SK-N-MC (cell line): Measurements from ENCODE around the gene APOBEC2.

ENCODE experiments used
- DNase-seq: peaks from one replicate; pipeline ENCODE4 v3.0.0-alpha.2; 2011; ENCODE audit warnings: low read depth, low spot score
- H3K27ac ChIP-seq: fragments of 200-600 bp; sonication (generic); 2 replicates; pipeline ENCODE4 v1.5.1; 2016; ENCODE audit warnings: mixed run types
- H3K36me3 ChIP-seq: fragments of 200-600 bp; sonication (generic); 2 replicates; pipeline ENCODE4 v1.6.1; 2017; ENCODE audit warnings: antibody characterized with exemption, low read length, mixed read lengths; ENCODE audit not compliant: insufficient read depth
- H3K4me3 ChIP-seq: fragments of 200-600 bp; sonication (generic); 2 replicates; pipeline ENCODE4 v1.5.1; 2016
- H3K9ac ChIP-seq: fragments of 200-600 bp; sonication (generic); 2 replicates; pipeline ENCODE4 v1.8.0; 2017; ENCODE audit warnings: mixed run types, mixed read lengths; ENCODE audit not compliant: insufficient read length
- H3K9me3 ChIP-seq: fragments of 200-600 bp; sonication (generic); 2 replicates; pipeline ENCODE4 v1.6.1; 2017; ENCODE audit warnings: low read depth, mild to moderate bottlenecking, antibody characterized with exemption, low read length, moderate library complexity, mixed read lengths
- EZH2 ChIP-seq: fragments of 200-600 bp; sonication (generic); IDR thresholded peaks from one replicate; pipeline ENCODE4 v1.6.1; 2017; ENCODE audit warnings: antibody characterized with exemption
- FOXP2 ChIP-seq: optimal IDR thresholded peaks from 2 replicates; pipeline ENCODE3; 2011; ENCODE audit warnings: mild to moderate bottlenecking, moderate library complexity; ENCODE audit not compliant: insufficient read depth; ENCODE audit errors: extremely low read length, control extremely low read depth
- POLR2AphosphoS5 ChIP-seq: IDR thresholded peaks from 2 replicates; pipeline ENCODE4 v1.6.1; 2012; ENCODE audit warnings: mild to moderate bottlenecking, low read depth, low read length, borderline replicate concordance

Gene APOBEC2

DNA sequence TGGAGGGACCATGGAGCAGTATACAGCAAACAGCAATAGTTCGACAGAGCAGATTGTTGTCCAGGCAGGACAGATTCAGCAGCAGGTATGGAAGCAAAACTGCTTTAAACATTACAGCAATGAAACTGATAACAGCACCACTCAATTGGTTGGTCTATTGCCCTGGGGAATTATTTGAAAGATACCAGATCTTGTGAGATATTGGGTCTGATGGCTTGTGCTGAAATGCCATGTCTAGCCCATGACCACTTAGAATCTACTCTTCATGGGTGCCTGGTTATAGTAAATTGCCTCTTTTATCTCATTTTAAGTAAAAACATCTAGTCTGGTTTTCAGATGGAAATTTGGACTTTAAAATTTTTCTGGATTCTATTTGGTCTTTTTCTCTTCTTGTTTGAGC, 26.1 kb downstream of the APOBEC2 start:
- no peak for DNase-seq
- no peak overlapping the region for H3K4me3 ChIP-seq
- no peak overlapping the region for H3K9ac ChIP-seq
- H3K9me3 ChIP-seq = no peaks in the 10 kb centered on the region
- H3K36me3 ChIP-seq = peaks cover 60% of the 10 kb centered on the region
- TF ChIP-seq FOXP2 = no peak
- no peak for TF ChIP-seq EZH2
- no peak for TF ChIP-seq POLR2AphosphoS5
- no peak overlapping the region for H3K27ac ChIP-seq

DNA sequence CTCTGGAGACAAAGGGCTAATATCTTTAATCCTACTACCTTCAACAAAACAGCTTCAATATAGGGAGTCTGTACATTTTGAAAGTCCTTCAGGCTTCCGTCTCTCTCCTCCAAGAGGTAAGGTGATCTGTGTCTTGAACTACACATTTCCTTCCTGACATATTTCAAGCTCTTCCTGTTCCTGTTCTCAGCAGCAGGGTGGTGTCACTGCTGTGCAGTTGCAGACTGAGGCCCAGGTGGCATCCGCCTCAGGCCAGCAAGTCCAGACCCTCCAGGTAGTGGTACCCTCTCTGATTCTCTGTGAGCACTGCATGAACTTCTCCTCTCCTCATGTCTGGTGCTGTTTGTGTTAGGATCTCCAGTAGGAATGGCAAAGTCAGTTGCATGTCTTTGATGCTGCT, 27.6 kb downstream of the APOBEC2 start:
- Histone ChIP-seq H3K9me3 (no peaks in the 10 kb centered on the region), H3K9ac (no peak overlapping the region), H3K36me3 (peaks cover 74% of the 10 kb centered on the region), H3K4me3 (no peak overlapping the region), H3K27ac (no peak overlapping the region)
- no peak for TF ChIP-seq EZH2
- TF ChIP-seq FOXP2 = no peak
- no peak for TF ChIP-seq POLR2AphosphoS5
- DNase-seq = no peak

DNA sequence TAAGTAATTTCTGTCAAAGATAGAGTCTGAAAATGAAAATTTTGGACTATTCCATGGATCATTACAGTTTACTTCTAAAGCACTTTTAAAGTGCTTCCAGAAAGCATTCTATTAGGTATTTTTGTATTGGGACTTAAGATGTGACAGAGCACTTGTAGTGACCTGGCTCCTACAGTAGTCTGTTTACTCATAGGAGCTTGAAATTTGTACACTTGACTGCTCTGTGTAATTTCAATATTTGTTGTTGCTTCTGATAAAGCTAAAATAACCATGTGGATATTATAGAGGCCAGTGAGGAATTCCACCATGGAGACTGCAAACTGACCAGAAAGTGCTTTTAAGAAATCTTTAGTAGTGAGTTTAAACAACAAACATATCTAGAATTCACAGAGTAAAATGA, 30.1 kb downstream of the APOBEC2 start:
- Histone ChIP-seq H3K27ac (no peak overlapping the region), H3K9ac (no peak overlapping the region), H3K36me3 (peaks cover 92% of the 10 kb centered on the region), H3K9me3 (no peaks in the 10 kb centered on the region), H3K4me3 (no peak overlapping the region)
- no peak for DNase-seq
- no peak for TF ChIP-seq FOXP2
- no peak for TF ChIP-seq POLR2AphosphoS5
- TF ChIP-seq EZH2 = no peak

DNA sequence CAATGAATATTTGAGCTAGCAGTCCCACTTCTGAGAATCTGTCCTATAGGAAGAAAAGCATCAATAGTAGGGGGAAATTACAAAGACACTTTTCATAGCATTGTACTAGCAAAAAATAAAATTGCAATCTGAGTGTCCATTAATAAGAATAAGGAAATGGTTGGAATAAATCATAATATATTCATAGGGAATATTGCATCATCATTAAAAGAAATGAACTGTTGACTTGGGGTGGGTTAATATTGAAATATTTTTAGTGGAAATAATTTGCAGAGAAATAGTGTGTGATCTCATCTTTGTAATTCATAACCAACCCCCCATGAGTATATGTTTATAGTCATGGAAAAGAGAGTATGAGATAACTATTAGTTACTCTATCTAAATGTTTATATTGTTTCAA, 32.2 kb downstream of the APOBEC2 start:
- TF ChIP-seq POLR2AphosphoS5 (no peak), FOXP2 (no peak), EZH2 (no peak)
- peaks cover 88% of the 10 kb centered on the region for H3K36me3 ChIP-seq

DNA sequence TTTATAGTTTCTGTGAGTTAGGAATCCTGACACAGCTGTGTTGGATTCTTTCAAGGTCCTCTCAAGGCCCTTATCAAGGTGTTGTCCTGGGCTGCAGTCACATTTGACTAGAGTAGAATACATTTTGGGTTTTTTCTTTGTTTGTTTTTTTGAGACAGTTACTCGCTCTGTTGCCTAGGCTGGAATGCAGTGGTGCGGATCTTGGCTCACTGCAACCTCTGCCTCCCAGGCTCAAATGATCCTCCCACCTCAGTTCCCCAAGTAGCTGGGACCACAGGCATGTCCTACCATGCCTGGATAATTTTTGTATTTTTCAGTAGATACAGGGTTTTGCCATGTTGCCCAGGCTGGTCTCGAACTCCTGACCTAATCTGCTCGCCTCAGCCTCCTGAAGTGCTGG, 35.4 kb downstream of the APOBEC2 start:
- Histone ChIP-seq H3K9ac (no peak overlapping the region), H3K4me3 (no peak overlapping the region), H3K9me3 (no peaks in the 10 kb centered on the region), H3K36me3 (peaks cover 88% of the 10 kb centered on the region), H3K27ac (no peak overlapping the region)
- no peak for DNase-seq
- TF ChIP-seq EZH2 (no peak), FOXP2 (no peak), POLR2AphosphoS5 (no peak)

More for the DNA sequence above, 32.2 kb downstream of the APOBEC2 start:
- no peak overlapping the region for H3K9ac ChIP-seq
- DNase-seq = no peak
- no peak overlapping the region for H3K27ac ChIP-seq
- no peaks in the 10 kb centered on the region for H3K9me3 ChIP-seq
- no peak overlapping the region for H3K4me3 ChIP-seq

DNA sequence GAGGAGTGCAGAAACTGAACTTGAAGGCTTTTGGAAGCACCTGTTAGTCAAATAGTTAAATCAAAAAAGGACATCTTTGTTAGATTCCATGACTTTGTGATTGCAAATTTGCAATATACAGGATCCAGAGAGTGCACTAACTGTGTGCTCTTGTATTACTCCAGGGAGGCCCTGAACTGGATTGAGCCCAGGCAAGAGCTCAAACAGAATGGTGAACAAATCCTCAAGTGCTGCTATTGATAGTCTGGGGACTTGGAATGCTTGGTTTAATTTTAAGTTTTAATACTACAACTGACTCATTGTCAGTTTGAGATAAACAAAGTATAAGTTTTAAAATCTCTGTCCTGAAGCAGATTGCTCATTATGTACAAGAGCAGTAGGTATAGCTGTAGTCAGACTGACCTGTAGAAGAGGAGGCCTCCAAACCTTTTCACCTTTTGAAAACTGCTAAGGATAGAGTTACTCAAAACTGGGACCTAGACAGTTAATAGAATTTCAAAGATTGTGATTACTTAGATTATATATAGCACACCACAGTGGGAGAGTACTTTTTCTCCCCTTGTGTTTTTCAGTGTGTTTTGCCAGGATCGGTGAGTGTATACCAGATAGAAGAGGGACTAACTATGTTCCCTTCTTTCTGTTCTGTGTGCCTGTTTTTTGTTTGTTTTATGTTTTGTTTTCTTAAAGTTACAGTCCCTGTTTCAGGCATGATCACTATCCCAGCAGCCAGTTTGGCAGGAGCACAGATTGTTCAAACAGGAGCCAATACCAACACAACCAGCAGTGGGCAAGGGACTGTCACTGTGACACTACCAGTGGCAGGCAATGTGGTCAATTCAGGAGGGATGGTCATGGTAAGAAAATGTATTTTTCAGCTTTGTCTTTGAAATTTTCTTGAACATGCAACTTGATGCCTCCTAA, 38.1 kb downstream of the APOBEC2 start:
- H3K9ac ChIP-seq = no peak overlapping the region
- TF ChIP-seq FOXP2 (no peak), EZH2 (no peak), POLR2AphosphoS5 (no peak)
- no peak overlapping the region for H3K4me3 ChIP-seq
- no peaks in the 10 kb centered on the region for H3K9me3 ChIP-seq
- 0 out of 2 replicates have a peak overlapping the region, but pooled peaks have one; percentile 14 for H3K27ac ChIP-seq
- no peak for DNase-seq
- H3K36me3 ChIP-seq = peaks cover 89% of the 10 kb centered on the region

DNA sequence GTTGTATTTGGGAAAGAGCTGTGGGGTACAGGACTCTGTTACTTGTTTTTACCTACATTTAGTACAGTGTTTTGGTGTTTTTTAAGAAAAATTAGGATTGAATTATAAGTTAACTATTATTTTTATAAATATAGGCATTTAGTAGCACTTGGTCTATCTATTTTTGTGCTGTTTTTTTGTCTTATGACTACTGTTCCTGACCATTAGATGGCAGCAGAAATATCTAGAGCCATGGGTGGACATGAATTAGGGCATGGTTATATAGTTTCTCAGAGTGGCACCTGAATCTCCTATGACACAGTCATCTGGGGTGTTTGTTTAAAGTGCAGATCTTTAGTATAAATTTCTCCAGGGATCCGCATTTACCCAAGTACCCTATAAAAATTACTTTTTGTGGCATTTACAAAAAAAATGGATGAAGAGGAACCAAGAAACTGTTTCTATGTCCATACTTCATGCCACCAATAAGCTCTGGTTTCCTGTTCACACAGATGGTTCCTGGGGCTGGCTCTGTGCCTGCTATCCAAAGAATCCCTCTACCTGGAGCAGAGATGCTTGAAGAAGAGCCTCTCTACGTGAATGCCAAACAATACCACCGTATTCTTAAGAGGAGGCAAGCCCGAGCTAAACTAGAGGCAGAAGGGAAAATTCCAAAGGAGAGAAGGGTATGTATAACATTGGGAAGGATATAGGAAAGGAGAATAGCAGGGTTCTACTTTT, 39.6 kb downstream of the APOBEC2 start:
- Histone ChIP-seq H3K4me3 (no peak overlapping the region), H3K36me3 (peaks cover 91% of the 10 kb centered on the region), H3K27ac (no peak overlapping the region), H3K9me3 (no peaks in the 10 kb centered on the region), H3K9ac (no peak overlapping the region)
- DNase-seq = no peak
- TF ChIP-seq POLR2AphosphoS5 (no peak), FOXP2 (no peak), EZH2 (no peak)

DNA sequence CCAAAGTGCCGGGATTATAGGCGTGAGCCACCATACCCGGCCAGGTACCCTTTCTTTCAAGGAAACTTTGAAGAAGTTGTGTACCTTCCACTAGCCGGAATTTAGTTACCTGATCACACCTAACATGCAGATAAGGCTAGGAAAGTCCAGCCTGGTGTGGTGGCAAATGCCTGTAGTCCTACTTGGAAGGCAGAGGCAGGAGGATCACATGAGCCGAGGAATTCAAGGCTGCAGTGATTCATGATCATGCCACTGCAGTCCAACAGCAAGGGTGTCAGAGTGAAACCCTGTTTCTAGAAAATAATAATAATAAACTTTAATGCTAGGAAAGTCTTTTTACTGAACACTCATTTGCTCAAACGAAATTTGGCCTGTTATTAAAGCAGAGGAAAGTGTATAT, 40.7 kb downstream of the APOBEC2 start:
- H3K27ac ChIP-seq = no peak overlapping the region
- H3K4me3 ChIP-seq = no peak overlapping the region
- TF ChIP-seq POLR2AphosphoS5 (no peak), EZH2 (no peak), FOXP2 (no peak)
- no peak overlapping the region for H3K9ac ChIP-seq
- peaks cover 95% of the 10 kb centered on the region for H3K36me3 ChIP-seq
- DNase-seq = no peak
- H3K9me3 ChIP-seq = no peaks in the 10 kb centered on the region
